Measurements from ENCODE around the gene EXD3.

Gene EXD3

DNA sequence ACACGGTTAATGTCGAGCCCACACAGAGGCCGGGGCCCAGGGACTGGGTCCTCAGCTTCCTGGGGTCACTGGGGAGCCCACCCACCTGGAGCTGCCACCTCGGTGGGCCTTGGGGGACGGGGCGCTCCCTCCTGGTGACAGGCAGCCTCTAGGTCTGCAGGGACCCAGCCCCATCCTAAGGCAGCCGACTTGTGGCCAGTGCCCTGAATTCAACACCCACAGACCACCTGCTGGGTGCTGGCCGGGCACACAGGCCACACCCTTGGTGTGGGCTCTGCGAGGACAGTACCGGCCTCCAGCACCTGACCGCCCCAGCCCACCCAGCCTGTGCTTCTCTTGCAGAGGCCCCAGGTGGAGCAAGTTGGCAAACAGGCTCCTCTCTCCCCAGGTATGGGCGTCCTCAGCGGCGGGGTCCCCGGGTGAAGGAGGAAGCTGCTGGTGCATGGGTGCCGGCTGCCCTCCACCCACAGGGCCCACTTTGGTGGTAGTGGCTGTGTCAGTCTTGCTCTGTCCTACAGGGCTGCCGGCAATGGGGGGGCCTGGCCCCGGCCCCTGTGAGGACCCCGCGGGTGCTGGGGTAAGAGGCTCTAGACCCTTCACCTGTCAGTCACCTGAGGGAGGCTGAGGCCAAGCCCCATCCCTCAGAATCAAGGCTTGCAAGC, 9.9 kb upstream of the EXD3 start:
- no peak overlapping the region for H3K4me3 ChIP-seq (replicated peaks; ENCODE audit: insufficient read depth, low read length)
- H3K27me3 ChIP-seq (ENCODE audit: insufficient read depth, poor library complexity, severe bottlenecking) = no peaks in the 10 kb centered on the region
- no peak overlapping the region for H3K27ac ChIP-seq (replicated peaks)
- TF ChIP-seq CTCF (IDR thresholded peaks at IDR 0.05; ENCODE audit: insufficient read depth, low read length) = no peak
- TF ChIP-seq REST (IDR thresholded peaks at IDR 0.05; ENCODE audit: insufficient replicate concordance, low read depth) = no peak
- TF ChIP-seq GABPA (IDR thresholded peaks at IDR 0.05; ENCODE audit: low read depth) = no peak
- no peak for TF ChIP-seq POLR2AphosphoS5 (IDR thresholded peaks at IDR 0.05; ENCODE audit: low read depth)
- TF ChIP-seq SPI1 (IDR thresholded peaks at IDR 0.05; ENCODE audit: borderline replicate concordance, low read depth) = no peak
- no peak for DNase-seq (ENCODE audit: low read depth in 1 of 2, low spot score in 1 of 2)

- DNase-seq (ENCODE audit: low read depth in 1 of 2, low spot score in 1 of 2) = no peak
- no peaks in the 10 kb centered on the region for H3K27me3 ChIP-seq (ENCODE audit: insufficient read depth, poor library complexity, severe bottlenecking)
- H3K27ac ChIP-seq (replicated peaks) = no peak overlapping the region
- no peak for TF ChIP-seq POLR2AphosphoS5 (IDR thresholded peaks at IDR 0.05; ENCODE audit: low read depth)
- no peak for TF ChIP-seq CTCF (IDR thresholded peaks at IDR 0.05; ENCODE audit: insufficient read depth, low read length)
- TF ChIP-seq GABPA (IDR thresholded peaks at IDR 0.05; ENCODE audit: low read depth) = no peak
- TF ChIP-seq SPI1 (IDR thresholded peaks at IDR 0.05; ENCODE audit: borderline replicate concordance, low read depth) = no peak
- TF ChIP-seq REST (IDR thresholded peaks at IDR 0.05; ENCODE audit: insufficient replicate concordance, low read depth) = no peak
- no peak overlapping the region for H3K4me3 ChIP-seq (replicated peaks; ENCODE audit: insufficient read depth, low read length)
Observed at GRCh38 chr9:137431416-137431931, 8.5 kb upstream of the EXD3 start.

DNA sequence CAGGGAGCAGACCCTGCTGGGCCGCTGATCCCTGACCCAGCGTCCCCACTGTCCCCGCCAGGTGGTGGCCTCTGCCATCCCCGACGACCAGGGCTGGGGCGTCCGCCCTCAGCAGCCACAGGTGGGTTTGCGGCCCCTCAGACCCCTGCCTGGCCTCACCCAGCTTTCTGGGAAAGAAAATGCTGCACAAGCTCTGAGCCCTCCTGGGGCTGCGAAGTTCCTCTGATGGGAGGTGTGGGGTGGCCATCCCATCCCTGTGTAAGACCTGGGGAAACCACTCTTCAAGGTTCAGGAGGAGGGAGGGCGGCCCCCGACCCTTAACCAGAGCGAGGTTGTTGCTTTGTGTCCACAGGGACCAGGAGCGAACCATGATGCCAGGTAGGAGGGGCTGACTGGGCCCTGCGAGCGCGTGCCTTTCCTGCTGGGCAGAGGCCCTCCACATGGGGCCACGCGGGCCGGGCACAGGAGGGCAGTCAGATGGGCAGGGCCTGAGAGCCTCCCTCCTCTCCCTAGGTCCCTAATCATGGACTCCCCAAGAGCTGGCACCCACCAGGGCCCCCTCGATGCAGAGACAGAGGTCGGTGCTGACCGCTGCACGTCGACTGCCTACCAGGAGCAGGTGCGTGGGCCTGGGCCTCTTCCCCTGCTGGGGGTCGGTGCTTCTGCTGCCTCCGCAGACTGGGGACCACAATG, 7.9 kb upstream of the EXD3 start:
- TF ChIP-seq POLR2AphosphoS5 (IDR thresholded peaks at IDR 0.05; ENCODE audit: low read depth) = no peak
- TF ChIP-seq GABPA (IDR thresholded peaks at IDR 0.05; ENCODE audit: low read depth) = no peak
- TF ChIP-seq CTCF (IDR thresholded peaks at IDR 0.05; ENCODE audit: insufficient read depth, low read length) = no peak
- TF ChIP-seq REST (IDR thresholded peaks at IDR 0.05; ENCODE audit: insufficient replicate concordance, low read depth) = no peak
- TF ChIP-seq SPI1 (IDR thresholded peaks at IDR 0.05; ENCODE audit: borderline replicate concordance, low read depth) = no peak
- DNase-seq (ENCODE audit: low read depth in 1 of 2, low spot score in 1 of 2) = no peak
- Histone ChIP-seq H3K27me3 (ENCODE audit: insufficient read depth, poor library complexity, severe bottlenecking) (no peaks in the 10 kb centered on the region), H3K4me3 (replicated peaks; ENCODE audit: insufficient read depth, low read length) (no peak overlapping the region), H3K27ac (replicated peaks) (no peak overlapping the region)

Measured in HL-60 (cell line).